Measurements from ENCODE around the gene KCNA5. TPM values are rescaled to one million over a fixed set of nuclear protein-coding genes. Genes with fewer than 3 reads are reported as not detected.

The KCNA5 gene
- total and polyA plus RNA-seq, 2 experiments from 2014 or later = 0.31 to 0.44 TPM

- Histone ChIP-seq H3K27me3 (ENCODE audit: insufficient read depth) (no peaks in the 10 kb centered on the region), H3K9me2 (ENCODE audit: insufficient read depth) (no peaks in the 10 kb centered on the region), H3F3A (replicated peaks; ENCODE audit: low read depth) (no peaks in the 10 kb centered on the region), H3K36me3 (ENCODE audit: insufficient read depth) (no peaks in the 10 kb centered on the region), H3K4me3 (no peak overlapping the region), H4K20me1 (replicated peaks; ENCODE audit: insufficient read depth) (no peaks in the 10 kb centered on the region), H2AFZ (no peak overlapping the region), H3K27ac (ENCODE audit: low read depth) (no peak overlapping the region), H3K4me2 (no peak overlapping the region), H3K79me2 (replicated peaks; ENCODE audit: insufficient read depth) (no peaks in the 10 kb centered on the region), H3K4me1 (ENCODE audit: insufficient read depth) (no peaks in the 10 kb centered on the region)
- Mint-ChIP-seq H3K27ac (no peak overlapping the region), H3K27me3 (ENCODE audit: insufficient read depth, low read depth, poor library complexity) (peaks cover 1% of the 10 kb centered on the region), H3K9me3 (peaks cover 2% of the 10 kb centered on the region; the same call in 1 of the 3 replicates), H3K4me3 (no peak overlapping the region), H3K4me1 (no peaks in the 10 kb centered on the region), H3K36me3 (ENCODE audit: low read depth) (no peaks in the 10 kb centered on the region)
- DNase-seq (ENCODE audit: low spot score) (no peak), ATAC-seq (no peak)
- TF ChIP-seq CTCF (conservative IDR thresholded peaks at IDR 0.05; ENCODE audit: low read depth in 2 of 2) = no peak
- TF ChIP-seq ZNF462 (CRISPR knock-in tag; IDR thresholded peaks at IDR 0.05) = no peak
- TF ChIP-seq EZH2 (IDR thresholded peaks at IDR 0.05; ENCODE audit: low read depth, unreplicated experiment) = no peak
- no peak for TF ChIP-seq EZH2phosphoT487 (IDR thresholded peaks at IDR 0.05; ENCODE audit: unreplicated experiment)
- no peak for TF ChIP-seq CREB1 (CRISPR knock-in tag; IDR thresholded peaks at IDR 0.05; ENCODE audit: low read depth)
- no peak for TF ChIP-seq NANOG (IDR thresholded peaks at IDR 0.05; ENCODE audit: borderline replicate concordance)
- TF ChIP-seq REST (IDR thresholded peaks at IDR 0.05; ENCODE audit: unreplicated experiment) = no peak
- no peak for TF ChIP-seq POLR2AphosphoS5 (IDR thresholded peaks at IDR 0.05; ENCODE audit: low read depth)
- TF ChIP-seq ZNF331 (CRISPR knock-in tag; IDR thresholded peaks at IDR 0.05; ENCODE audit: low read depth) = no peak
- TF ChIP-seq STAT1 (IDR thresholded peaks at IDR 0.05; ENCODE audit: unreplicated experiment) = no peak
- no peak for TF ChIP-seq ZNF114 (CRISPR knock-in tag; IDR thresholded peaks at IDR 0.05)
- no peak for TF ChIP-seq JUNB (IDR thresholded peaks at IDR 0.05; ENCODE audit: unreplicated experiment)
- no peak for TF ChIP-seq ETS1 (IDR thresholded peaks at IDR 0.05)
Measured at GRCh38 chr12:5008661-5009060, 35.0 kb upstream of the KCNA5 start.

All from GM23338 (cell line).